ENCODE results near the gene SDR39U1.

Gene SDR39U1

DNA sequence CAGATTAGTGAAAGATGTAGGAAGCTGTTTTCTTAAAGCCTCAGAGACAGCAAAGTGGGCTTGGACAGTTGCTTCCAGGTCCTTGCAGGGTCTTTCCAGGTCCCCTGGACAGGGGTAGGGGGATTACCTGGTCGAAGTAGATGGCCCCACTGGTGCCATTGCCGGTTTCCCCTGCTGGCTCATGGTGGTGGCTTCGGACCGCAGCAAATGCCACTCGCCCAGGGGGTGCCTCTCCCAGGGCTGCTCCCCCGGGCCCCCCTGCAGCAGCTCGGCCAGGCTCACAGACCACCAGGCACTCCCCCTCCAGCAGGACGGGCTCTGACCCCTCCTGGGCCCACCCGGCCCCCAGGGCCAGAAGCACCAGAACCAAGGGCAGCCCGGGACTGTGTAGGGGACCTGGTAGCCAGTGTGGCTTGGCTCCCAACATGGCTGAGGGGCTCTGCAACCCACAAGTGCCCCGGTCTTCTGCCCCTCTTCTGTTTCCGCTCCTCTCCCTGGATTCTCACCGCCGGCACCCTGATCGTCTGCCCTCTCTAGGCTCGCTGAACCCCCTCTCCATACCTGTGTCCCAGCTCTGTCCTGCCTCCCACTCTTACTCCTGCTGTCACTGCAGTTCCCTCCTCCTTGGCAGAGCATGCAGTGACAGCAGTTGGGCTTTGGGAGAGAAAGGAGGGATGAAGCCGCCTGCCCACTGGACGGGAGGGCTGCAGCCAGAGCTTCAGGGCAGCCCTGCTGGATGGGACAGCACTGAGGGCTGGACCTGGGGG lies 13.8 kb downstream of the SDR39U1 start:
- no peak for DNase-seq

DNA sequence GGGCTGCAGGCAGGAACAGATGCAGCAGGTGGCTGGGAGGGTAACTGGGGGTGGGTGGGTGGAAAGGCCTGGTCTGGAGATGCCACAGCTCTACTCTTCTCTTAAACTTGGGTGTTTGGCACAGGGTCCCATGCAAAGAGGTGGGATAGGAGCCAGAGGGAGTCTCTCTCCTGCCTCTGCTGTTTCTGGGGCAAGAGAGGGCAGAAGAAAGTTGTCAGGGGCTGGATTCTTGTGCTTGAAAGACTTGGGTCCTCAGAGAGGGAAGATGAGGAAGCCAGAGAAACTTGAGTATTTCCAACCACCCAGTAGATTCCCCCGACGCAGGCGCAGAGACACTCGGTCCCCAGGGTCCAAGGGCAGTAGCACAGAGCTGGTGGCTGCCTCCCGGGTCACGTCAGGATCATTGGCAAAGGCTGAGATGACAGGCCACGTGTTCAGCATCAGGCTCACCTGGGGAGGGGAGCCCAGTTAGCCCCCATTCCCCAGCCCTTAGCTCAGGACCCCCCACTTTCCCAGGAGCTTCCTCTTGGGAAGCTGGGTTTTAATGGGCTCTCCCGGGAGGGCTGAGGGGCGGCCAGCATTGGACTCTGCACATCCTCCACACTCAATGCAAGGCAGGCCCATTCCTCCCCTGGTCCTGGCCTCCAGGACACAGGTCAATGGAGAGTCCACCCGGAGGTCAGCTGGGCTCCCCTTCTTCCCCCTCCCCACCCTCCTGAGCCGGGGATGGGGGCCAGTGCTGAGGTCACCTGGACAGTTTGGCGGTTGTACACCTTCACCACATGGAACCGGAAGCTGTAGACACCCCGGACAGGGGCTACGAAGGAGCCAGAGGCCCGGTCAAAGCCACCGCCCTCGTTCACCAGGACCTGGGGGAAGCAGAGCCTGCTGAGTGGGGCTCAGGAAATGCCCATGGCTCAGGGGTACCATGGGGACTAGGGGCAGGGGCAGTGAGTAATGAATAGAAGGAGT lies 14.8 kb downstream of the SDR39U1 start:
- no peak for DNase-seq

DNA sequence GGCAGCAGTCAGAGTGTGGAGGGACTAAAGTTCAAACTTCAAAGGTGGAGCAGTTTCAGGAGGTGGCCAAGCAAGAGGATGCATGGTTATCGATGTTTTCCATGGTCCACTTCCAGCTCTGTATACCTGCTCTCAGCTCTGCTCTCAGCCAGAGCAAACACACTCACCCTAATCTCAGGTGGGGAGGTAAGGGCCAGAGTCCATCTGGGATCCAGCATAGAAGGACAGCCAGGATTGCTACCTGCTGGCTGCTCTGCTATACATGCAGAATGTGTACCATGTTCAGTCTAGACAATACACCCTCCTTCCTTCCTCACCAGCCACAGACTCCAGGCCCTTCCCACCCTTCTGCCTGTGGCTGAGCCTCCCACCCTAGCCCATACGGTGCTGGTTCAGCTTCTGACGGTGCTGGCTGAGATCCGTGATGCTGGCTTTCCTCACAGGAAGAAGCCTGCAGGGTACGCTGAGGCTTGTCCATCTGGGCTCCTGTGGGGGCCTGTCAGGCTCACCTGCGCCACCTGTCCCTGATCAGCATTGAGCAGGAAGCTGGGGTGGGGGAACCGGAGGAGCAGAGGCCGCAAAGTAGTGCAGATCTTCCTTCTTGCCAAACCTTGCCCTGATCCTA lies 15.6 kb downstream of the SDR39U1 start:
- peak; percentile 69 for DNase-seq

DNA sequence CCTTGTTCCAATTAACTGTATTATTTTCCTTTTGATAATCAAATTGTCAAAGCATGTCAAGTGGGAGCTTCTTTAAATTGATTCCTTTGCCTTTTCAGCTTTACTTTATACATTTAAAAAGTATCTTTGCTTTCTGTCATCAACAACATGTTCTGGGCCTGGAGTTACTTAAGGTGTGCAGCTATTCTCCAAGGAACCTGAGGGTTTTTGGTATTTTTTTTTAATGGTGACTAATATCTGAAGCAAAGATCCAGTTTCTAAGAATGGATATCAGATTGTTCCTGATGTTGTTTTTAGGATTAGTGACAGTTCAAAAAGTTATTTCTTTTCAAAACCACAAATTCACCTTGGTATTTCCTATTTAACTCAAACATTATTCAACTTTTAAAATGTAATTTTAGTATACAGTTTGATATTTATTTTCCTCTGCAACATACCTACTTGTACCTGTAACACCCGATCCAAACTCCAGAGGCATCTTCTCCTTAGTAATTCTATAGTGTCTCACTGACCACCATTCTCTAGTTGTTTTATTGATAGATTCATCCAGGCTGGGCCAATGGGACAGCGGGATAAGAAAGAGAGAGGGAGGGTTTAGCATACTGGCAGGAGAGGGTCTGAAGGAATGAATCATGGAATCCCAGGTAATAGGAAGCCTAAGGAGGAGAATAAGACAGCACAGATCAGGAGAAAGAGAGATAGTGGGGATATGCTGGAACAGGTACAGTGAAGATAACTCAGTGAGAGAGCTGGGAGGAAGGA lies 16.2 kb downstream of the SDR39U1 start:
- DNase-seq: no peak

DNA sequence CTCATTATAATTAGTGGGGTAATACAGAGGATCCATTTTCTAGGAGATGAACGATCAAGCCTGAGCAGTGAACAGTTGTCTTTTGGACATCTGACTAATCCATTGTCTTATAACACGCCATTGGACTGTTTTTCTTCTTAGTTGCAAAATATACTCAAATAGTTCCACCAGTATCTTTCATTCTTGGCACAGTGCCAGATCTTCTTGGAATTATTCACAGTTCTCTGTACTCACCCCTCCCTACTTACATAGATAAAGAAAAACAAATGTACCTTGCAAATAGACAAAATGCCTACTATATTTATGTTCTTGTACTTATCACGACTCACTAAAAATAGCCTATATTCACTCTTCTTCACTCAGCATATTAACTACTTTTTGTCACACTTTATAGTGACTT lies 16.9 kb downstream of the SDR39U1 start:
- DNase-seq: peak; percentile 40

DNA sequence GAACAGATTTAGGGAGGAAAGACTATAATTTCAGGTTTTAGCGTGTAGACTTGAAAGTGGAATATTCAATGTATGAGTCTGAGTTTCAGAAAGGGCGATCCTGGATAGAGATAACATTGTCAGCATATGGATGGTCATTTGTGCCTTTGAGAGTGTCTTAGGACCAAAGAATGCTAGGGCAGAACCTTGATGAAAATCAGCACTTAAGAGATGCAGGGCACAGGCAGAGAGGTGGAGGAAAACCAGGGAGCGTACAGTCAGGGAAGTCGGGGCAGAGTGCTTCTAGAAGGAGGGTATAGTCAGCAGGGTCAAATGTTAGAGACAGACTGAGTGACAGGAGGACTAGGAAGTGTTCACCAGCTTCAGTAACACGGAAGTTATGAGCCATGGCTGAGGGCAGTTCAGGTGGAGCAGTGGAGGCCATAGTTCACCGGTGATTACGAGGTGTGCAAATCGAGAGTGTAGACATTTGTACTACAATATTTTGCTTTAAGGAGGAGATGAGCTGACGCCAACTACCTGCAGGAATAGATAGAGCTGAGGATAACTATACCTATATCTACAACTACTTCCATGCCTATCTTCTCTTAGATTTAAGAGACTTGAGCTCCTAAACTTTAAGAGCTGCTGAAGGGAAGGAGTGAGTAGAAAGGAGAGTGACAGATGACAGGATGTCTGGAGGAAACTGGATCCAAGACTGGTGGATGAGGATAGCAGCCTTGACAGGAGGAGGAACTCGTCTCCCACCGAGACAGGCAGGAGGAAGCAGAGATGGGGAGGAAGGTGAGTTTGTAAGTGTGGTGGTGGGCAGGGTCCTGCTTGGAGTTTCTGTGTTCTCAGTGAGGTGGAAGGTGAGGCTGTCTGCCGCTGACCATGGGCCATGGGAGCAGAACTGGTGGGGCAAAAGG lies 19.6 kb downstream of the SDR39U1 start:
- no peak for DNase-seq

DNA sequence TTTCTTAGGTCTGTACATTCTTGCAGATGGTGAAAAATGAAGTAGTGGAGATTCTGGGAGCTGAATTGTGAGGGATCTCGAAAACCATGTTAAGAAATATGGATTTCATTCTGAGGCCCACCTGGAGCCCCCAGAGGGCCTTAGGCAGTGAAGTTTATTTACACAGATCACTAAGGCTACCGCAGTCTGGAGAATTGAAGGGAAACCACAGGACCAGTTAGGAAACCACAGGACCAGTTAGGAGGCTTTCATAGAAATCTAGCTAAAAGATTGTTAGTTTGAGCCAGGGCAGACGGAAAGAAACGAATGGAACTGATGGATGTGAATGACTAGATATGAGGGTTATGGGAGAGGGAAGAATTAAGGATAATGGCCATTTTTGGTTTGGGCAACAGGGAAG lies 20.3 kb downstream of the SDR39U1 start:
- DNase-seq: no peak

DNA sequence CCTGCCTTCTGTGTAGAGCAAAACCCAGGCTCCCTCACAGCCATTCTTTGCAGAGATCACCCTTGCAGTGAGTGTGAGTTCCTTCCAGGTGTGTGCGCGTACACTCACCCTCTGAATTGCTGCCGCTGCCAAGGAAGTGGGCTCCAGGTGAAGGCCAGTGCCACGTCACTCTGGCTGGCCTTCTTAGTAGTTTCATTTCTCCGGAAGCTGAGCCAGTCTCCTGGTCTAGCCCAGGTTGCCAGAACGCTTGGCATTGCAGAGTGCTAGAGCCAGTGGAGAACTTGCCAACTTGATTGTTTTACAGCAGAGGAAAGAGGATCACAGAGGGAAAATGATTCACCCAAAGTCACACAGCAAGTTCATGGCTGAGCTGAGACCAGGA lies 24.1 kb downstream of the SDR39U1 start:
- DNase-seq: no peak

DNA sequence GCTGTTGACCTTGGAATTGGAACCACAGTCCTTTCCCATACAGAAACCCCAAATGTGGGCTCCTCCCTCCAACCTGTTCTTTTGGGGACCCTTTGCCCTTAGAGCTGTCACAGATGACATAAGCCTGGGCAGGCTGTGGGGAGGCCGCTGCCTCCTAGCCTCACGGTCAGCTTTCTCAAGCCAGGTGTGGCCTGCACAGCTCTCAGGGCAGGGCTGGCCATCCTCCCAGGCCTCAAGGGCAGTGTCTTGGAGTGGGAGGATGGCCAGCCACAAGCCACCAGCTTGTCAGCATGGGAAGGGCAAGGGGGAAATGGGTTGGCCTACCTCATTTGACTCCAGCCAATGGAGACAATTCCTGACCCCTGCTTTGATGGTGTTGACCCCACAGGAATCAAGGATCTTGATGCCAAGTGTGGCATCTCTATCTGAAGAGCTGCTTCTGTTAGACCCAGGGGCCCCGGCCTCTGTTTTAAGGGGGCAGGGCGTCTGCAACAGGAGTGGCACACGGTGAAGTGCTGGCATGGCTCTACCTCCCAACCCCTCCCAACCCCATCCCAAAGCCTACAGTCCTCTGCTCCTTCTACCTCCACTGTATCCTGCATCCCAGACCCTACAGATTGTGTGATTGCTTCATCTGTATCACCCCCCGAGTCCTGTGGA lies 24.6 kb downstream of the SDR39U1 start:
- DNase-seq: no peak

DNA sequence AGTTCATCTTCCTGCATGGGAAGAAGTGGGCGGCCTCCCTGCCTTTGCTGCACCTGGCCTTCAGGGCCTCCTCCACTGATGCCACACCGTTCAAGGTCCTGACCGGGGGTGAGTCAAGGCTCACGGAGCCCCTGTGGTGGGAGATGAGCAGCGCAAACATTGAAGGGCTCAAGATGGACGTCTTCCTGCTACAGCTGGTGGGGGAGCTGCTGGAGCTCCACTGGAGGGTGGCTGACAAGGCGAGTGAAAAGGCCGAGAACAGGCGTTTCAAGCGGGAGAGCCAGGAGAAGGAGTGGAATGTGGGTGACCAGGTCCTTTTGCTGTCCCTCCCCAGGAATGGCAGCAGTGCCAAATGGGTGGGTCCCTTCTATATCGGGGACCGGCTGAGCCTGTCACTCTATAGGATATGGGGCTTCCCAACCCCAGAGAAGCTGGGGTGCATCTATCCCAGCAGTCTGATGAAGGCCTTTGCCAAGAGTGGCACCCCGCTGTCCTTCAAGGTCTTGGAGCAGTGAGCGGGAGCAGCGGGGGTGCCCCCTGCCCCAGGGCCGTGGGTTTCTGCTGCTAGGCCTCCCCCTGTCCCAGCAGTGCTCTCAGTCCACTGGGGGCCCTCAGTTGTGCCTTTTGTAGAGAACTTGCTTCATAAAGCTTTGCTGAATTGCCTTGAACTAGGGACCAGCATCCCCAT lies 25.5 kb downstream of the SDR39U1 start:
- DNase-seq: no peak

DNA sequence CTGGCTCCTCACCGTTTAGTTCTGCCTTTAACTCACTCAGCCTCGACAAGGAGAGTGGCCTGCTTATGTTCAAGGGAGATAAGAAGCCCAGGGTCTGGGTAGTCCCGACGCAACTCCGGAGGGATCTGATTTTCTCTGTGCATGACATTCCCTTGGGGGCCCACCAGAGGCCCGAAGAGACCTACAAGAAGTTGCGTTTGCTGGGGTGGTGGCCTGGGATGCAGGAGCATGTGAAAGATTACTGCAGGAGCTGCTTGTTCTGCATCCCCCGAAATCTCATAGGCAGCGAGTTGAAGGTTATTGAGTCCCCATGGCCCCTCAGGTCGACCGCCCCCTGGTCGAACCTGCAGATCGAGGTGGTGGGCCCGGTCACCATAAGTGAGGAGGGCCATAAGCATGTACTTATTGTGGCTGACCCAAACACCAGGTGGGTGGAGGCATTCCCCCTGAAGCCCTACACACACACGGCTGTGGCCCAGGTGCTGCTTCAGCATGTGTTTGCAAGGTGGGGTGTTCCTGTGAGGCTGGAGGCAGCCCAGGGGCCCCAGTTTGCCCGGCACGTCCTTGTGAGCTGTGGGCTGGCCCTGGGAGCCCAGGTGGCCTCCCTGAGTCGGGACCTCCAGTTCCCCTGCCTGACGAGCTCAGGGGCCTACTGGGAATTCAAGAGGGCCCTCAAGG lies 26.2 kb downstream of the SDR39U1 start:
- DNase-seq: no peak

DNA sequence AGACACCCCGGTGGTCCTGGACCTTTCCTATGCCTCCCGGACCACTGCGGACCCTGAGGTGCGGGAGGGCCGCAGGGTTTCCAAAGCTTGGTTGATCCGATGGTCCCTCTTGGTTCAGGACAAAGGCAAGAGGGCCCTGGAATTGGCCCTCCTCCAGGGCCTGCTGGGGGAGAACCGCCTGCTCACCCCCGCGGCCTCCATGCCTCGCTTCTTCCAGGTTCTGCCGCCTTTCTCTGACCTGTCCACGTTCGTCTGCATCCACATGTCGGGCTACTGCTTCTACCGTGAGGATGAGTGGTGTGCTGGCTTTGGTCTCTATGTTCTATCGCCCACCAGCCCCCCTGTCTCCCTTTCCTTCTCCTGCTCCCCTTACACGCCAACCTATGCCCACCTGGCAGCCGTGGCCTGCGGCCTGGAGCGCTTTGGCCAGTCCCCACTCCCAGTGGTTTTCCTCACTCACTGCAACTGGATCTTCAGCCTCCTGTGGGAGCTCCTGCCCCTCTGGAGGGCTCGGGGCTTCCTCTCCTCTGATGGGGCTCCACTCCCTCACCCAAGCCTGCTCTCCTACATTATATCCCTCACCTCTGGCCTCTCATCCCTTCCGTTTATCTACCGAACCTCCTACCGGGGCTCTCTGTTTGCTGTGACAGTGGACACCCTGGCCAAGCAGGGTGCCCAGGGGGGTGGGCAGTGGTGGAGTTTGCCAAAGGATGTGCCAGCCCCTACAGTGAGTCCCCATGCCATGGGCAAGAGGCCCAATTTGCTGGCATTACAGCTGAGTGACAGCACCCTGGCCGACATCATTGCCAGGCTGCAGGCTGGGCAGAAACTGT lies 26.9 kb downstream of the SDR39U1 start:
- no peak for DNase-seq

DNA sequence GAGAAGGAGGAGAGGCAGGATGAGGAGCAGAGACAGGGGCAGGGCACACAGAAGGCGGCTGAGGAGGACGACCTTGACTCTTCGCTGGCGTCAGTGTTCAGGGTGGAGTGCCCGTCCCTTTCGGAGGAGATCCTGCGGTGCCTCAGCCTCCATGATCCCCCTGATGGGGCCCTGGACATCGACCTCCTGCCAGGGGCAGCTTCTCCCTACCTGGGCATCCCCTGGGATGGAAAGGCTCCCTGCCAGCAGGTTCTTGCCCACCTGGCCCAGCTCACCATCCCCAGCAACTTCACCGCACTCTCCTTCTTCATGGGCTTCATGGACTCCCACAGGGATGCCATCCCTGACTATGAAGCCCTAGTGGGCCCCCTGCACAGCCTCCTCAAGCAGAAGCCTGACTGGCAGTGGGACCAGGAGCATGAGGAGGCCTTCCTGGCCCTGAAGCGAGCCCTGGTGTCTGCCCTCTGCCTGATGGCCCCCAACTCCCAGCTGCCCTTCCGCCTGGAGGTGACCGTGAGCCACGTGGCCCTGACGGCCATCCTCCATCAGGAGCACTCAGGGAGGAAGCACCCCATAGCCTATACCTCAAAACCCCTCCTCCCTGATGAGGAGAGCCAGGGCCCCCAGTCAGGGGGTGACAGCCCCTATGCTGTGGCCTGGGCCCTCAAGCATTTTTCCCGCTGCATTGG lies 27.7 kb downstream of the SDR39U1 start:
- no peak for DNase-seq

DNA sequence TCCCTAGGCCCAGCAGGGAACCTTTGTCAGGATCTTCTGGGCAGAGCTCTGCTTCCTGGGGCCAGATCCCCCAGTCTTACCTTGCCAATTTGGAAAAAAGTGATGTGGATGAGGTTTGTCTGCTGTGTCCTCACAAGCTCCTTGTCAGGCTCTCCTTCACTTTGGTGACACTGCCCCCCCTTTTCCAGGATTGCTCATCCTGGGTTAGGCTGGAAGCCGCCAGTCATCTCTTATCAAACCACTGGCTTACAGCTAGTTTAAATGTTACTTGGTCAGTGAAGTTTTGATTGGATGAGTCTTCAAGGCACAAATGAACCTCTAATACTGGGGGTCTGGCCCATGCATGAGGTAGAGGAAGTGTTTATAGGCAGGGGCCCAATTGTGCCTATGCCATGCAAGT lies 28.5 kb downstream of the SDR39U1 start:
- no peak for DNase-seq

DNA sequence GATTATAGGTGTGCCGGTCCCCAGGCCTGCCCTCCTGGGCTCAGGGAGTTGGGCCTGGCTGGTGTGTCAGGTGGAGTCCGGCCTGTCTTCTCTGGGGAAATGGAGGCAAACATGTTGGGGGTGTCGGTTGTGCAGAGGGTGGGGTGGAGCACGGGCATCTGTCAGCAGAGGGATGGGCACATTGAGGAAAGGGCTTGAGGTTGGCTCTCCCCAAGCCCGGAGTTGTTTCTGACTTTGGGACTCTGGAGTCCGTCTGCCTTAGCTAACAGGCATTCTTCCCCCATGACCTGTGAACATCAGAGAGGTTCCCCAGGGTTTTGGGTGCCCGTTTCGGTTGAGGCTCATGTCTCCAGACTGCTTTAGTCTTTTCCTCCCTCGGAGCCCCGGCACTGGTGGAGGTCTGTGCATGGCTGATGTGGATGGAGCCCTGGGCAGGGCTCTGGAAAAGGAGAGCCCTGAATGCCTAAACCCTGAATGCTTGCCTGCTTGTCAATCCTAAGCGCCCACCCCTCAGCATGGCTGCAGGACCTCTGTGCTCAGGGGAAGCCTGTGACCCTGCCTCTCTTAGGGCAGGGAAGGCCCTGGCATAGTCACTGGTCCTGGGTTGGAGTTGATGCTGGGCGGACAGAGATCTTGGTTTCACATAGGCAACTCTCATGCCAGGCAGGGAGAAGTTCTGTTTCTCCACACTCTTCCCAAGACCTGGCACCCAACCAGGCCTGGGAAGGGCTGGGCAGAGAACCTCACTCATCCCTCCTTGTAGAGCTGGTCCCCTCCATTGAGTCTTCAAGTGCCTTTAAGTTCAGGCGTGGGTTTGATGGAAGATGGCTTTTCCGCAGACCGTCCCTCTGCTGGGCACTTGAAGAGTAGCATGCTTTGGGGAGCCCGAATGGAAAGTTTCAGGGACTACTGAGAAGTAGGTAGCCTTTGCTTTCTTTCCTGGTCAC lies 30.9 kb downstream of the SDR39U1 start:
- DNase-seq: peak; percentile 63

DNA sequence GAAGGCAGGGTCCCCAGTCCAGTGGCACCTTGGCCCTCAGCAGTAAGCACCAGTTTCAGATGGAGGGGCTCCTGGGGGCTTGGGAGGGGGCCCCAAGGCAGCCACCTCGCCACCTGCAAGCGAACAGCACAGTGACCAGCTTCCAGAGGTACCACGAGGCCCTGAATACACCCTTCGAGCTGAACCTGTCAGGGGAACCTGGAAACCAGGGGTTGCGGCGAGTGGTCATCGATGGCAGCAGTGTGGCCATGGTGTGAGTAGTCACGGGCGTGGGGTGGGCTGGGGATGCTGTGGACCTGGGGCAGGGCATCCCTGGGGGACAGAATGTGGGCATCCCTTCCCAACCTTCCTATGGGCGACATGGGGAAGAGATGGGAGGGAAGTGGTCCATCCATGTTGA lies 32.6 kb downstream of the SDR39U1 start:
- DNase-seq: no peak

DNA sequence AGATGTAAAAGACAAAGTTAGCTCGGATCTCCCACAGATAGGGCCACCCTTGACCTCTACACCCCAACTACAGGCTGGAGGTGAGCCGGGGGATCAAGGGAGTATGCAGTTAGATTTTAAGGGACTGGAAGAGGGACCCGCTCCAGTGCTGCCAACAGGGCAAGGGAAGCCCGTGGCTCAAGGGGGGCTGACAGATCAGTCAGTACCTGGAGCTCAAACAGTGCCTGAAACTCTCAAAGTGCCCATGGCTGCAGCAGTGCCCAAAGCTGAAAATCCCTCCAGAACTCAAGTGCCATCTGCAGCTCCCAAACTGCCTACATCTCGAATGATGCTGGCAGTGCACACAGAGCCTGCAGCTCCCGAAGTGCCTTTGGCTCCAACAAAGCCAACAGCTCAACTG lies 33.4 kb downstream of the SDR39U1 start:
- DNase-seq: no peak

All from NCI-H69 (cell line).